ENCODE measurements around the gene MICAL1. TPM values are rescaled to one million over a fixed set of nuclear protein-coding genes. Genes with fewer than 3 reads are reported as not detected.
"Not testable (repeated sequence)": the region's sequence is repeated elsewhere in the genome, so short reads cannot be mapped to it uniquely, and the experiment has no call there.

MICAL1 gene
- total RNA-seq, 1 donor, result 26.1 TPM

GRCh38 chr6:109466212-109466923 is 10.8 kb upstream of the MICAL1 start:
- DNase-seq (ENCODE audit: insufficient read length, low spot score, missing footprints), result no peak
- TF ChIP-seq, protein P1, sequence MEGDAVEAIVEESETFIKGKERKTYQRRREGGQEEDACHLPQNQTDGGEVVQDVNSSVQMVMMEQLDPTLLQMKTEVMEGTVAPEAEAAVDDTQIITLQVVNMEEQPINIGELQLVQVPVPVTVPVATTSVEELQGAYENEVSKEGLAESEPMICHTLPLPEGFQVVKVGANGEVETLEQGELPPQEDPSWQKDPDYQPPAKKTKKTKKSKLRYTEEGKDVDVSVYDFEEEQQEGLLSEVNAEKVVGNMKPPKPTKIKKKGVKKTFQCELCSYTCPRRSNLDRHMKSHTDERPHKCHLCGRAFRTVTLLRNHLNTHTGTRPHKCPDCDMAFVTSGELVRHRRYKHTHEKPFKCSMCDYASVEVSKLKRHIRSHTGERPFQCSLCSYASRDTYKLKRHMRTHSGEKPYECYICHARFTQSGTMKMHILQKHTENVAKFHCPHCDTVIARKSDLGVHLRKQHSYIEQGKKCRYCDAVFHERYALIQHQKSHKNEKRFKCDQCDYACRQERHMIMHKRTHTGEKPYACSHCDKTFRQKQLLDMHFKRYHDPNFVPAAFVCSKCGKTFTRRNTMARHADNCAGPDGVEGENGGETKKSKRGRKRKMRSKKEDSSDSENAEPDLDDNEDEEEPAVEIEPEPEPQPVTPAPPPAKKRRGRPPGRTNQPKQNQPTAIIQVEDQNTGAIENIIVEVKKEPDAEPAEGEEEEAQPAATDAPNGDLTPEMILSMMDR (IDR thresholded peaks at IDR 0.05; ENCODE audit: extremely low read depth, low read depth, low read length), result no peak

DNA sequence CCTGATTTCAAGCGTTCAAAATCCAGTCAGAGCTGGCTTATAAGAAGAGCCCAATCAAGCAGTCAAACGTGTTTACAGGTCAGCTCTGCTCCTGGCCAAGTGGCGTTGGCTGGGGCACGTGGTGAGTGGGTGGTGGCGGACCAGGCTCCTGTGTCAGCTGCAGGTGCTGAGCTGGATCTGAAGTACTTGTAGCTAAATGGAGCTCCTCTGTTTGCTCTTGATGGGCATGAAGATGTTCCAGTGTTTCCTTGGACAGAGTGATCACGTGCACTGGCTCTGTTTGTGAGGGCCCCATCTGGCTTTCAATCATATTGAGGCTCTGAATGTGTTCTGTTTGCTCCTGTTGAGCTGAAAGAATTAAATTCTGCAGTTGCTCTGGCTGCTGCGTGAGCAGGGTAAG is 10.2 kb upstream of the MICAL1 start:
- Histone ChIP-seq H2AFZ (ENCODE audit: low read length) (no peak overlapping the region), H3K4me2 (ENCODE audit: insufficient read depth, low read length) (no peak overlapping the region), H3K27me3 (ENCODE audit: insufficient read depth, low read length) (no peaks in the 10 kb centered on the region), H3K79me2 (ENCODE audit: insufficient read depth, low read length) (no peaks in the 10 kb centered on the region), H3K36me3 (ENCODE audit: insufficient read depth, low read length) (peaks cover 39% of the 10 kb centered on the region), H4K20me1 (ENCODE audit: insufficient read depth, low read length) (peaks cover 3% of the 10 kb centered on the region), H3K27ac (ENCODE audit: low read depth, low read length) (no peak overlapping the region), H3K4me3 (ENCODE audit: insufficient read depth, low read length) (no peak overlapping the region), H3K9me3 (ENCODE audit: low read depth, low read length) (no peaks in the 10 kb centered on the region), H3K4me1 (ENCODE audit: insufficient read depth, low read length) (no peaks in the 10 kb centered on the region)
- DNase-seq (ENCODE audit: insufficient read length, low spot score, missing footprints), result no peak
- TF ChIP-seq, protein P1 (IDR thresholded peaks at IDR 0.05; ENCODE audit: extremely low read depth, low read depth, low read length), result no peak

More at GRCh38 chr6:109466212-109466923, 10.8 kb upstream of the MICAL1 start:
- H3K4me3 ChIP-seq (ENCODE audit: insufficient read depth, low read length), result no peak overlapping the region
- no peak overlapping the region for H3K4me2 ChIP-seq (ENCODE audit: insufficient read depth, low read length)
- H4K20me1 ChIP-seq (ENCODE audit: insufficient read depth, low read length), result peaks cover 3% of the 10 kb centered on the region
- no peaks in the 10 kb centered on the region for H3K79me2 ChIP-seq (ENCODE audit: insufficient read depth, low read length)
- no peak overlapping the region for H3K27ac ChIP-seq (ENCODE audit: low read depth, low read length)
- H2AFZ ChIP-seq (ENCODE audit: low read length), result no peak overlapping the region
- peaks cover 45% of the 10 kb centered on the region for H3K36me3 ChIP-seq (ENCODE audit: insufficient read depth, low read length)
- no peaks in the 10 kb centered on the region for H3K9me3 ChIP-seq (ENCODE audit: low read depth, low read length)
- no peaks in the 10 kb centered on the region for H3K27me3 ChIP-seq (ENCODE audit: insufficient read depth, low read length)
- no peaks in the 10 kb centered on the region for H3K4me1 ChIP-seq (ENCODE audit: insufficient read depth, low read length)

GRCh38 chr6:109461733-109462526 is 6.4 kb upstream of the MICAL1 start:
- Histone ChIP-seq H3K36me3 (ENCODE audit: insufficient read depth, low read length) (peaks cover 24% of the 10 kb centered on the region), H3K9me3 (ENCODE audit: low read depth, low read length) (no peaks in the 10 kb centered on the region), H4K20me1 (ENCODE audit: insufficient read depth, low read length) (peaks cover 3% of the 10 kb centered on the region), H3K79me2 (ENCODE audit: insufficient read depth, low read length) (no peaks in the 10 kb centered on the region), H3K27ac (ENCODE audit: low read depth, low read length) (no peak overlapping the region), H2AFZ (ENCODE audit: low read length) (no peak overlapping the region), H3K4me2 (ENCODE audit: insufficient read depth, low read length) (no peak overlapping the region), H3K4me3 (ENCODE audit: insufficient read depth, low read length) (no peak overlapping the region), H3K4me1 (ENCODE audit: insufficient read depth, low read length) (no peaks in the 10 kb centered on the region), H3K27me3 (ENCODE audit: insufficient read depth, low read length) (no peaks in the 10 kb centered on the region)
- TF ChIP-seq, protein P1 (IDR thresholded peaks at IDR 0.05; ENCODE audit: extremely low read depth, low read depth, low read length), result no peak
- no peak for DNase-seq (ENCODE audit: insufficient read length, low spot score, missing footprints)

DNA sequence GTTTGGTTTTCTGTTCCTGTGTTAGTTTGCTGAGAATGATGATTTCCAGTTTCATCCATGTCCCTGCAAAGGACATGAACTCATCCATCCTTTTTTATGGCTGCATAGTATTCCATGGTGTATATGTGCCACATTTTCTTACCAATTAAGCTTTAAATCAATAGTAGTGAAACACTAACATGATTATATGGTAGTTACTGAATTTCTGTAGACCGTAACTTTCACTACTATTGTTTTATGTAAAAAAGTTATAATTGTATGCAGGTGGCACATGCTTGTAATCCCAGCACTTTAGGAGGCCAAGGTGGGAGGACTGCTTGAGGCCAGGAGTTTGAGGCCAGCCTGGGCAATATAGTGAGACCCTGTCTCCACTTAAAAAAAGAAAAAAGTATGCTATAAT is 5.6 kb upstream of the MICAL1 start:
- not testable (repeated sequence) for H3K4me1 ChIP-seq (ENCODE audit: insufficient read depth, low read length); H3K4me2 ChIP-seq (ENCODE audit: insufficient read depth, low read length); H3K27me3 ChIP-seq (ENCODE audit: insufficient read depth, low read length); DNase-seq (ENCODE audit: insufficient read length, low spot score, missing footprints); H3K9me3 ChIP-seq (ENCODE audit: low read depth, low read length); H3K79me2 ChIP-seq (ENCODE audit: insufficient read depth, low read length); H3K27ac ChIP-seq (ENCODE audit: low read depth, low read length); H3K4me3 ChIP-seq (ENCODE audit: insufficient read depth, low read length); H4K20me1 ChIP-seq (ENCODE audit: insufficient read depth, low read length); H2AFZ ChIP-seq (ENCODE audit: low read length)
- peaks cover 19% of the 10 kb centered on the region for H3K36me3 ChIP-seq (ENCODE audit: insufficient read depth, low read length)

Measured in osteoblast (primary cell).